Fibroblast of lung (primary cell): ENCODE results near the gene ANKS1A.

Source experiments
- EZH2 ChIP-seq: IDR thresholded peaks from 2 replicates; pipeline ENCODE4 v1.5.1; 2012; ENCODE audit warnings: low read length, control low read depth, mild to moderate bottlenecking; ENCODE audit errors: missing control alignments
- TF ChIP-seq, protein P1 (sequence below), 2 donors: IDR thresholded peaks in 1 of 2; conservative IDR thresholded peaks in 1 of 2; 1 replicate in 1 of 2; 2 replicates in 1 of 2; pipeline ENCODE4 v1.5.1; 2011 to 2012; ENCODE audit warnings: low read length in 2 of 2, control low read depth in 1 of 2, inconsistent platforms in 1 of 2, low read depth in 1 of 2, mild to moderate bottlenecking in 1 of 2

DNA sequence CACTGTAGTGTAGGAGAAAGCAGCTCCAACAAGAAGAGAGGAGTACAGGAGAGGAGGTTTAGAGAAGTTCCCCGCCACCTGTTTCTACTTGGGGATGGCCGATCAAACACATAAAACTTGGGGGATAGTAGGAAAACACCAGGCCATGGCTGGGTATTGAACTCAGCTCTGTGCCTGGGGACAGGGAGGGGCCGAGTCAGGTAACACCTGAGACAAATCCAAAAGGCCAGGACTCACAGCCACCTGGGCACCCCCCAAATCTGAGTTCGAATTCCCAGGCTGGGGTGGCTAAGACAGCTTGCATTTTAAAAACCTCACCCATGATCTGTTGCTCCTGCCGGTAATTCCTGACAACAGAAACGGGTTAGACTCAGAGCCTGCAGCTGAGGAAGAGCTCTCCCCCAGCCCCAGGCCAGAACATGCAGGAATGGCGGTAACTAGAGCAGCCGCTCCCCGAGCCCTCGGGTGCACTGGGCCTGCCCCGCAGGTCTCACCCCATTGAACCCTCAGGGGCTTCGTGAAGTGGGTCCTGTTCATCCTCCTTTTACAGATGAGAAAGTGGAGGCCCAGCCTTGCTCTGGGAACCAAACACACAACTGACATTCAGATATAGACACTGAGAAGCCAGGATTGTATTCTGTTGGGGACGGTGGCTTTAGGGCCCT lies 191.1 kb downstream of the ANKS1A start:
- TF ChIP-seq, protein P1, sequence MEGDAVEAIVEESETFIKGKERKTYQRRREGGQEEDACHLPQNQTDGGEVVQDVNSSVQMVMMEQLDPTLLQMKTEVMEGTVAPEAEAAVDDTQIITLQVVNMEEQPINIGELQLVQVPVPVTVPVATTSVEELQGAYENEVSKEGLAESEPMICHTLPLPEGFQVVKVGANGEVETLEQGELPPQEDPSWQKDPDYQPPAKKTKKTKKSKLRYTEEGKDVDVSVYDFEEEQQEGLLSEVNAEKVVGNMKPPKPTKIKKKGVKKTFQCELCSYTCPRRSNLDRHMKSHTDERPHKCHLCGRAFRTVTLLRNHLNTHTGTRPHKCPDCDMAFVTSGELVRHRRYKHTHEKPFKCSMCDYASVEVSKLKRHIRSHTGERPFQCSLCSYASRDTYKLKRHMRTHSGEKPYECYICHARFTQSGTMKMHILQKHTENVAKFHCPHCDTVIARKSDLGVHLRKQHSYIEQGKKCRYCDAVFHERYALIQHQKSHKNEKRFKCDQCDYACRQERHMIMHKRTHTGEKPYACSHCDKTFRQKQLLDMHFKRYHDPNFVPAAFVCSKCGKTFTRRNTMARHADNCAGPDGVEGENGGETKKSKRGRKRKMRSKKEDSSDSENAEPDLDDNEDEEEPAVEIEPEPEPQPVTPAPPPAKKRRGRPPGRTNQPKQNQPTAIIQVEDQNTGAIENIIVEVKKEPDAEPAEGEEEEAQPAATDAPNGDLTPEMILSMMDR (conservative IDR thresholded peaks at IDR 0.05 in 1 of 2, IDR thresholded peaks at IDR 0.05 in 1 of 2; ENCODE audit: low read depth in 1 of 2, low read length in 2 of 2), result no peak
- no peak for TF ChIP-seq EZH2
